Body of pancreas (tissue), 4 donors: ENCODE results near the gene COL19A1.

Experiments used
- POLR2A ChIP-seq, 3 donors: fragments of 450-650 bp; IDR thresholded peaks; one replicate each; pipeline ENCODE4 v1.6.1; 2016; ENCODE audit warnings: antibody characterized with exemption in 3 of 3, mild to moderate bottlenecking in 2 of 3
- TF ChIP-seq, protein P1 (sequence below), 7 experiments: fragments of 450-650 bp in 4 of 7; fragments of 200-600 bp in 3 of 7; sonication (generic) in 3 of 7; IDR thresholded peaks; one replicate each; pipeline ENCODE4 v1.5.1; 2016 to 2019; ENCODE audit warnings: antibody characterized with exemption in 7 of 7

DNA sequence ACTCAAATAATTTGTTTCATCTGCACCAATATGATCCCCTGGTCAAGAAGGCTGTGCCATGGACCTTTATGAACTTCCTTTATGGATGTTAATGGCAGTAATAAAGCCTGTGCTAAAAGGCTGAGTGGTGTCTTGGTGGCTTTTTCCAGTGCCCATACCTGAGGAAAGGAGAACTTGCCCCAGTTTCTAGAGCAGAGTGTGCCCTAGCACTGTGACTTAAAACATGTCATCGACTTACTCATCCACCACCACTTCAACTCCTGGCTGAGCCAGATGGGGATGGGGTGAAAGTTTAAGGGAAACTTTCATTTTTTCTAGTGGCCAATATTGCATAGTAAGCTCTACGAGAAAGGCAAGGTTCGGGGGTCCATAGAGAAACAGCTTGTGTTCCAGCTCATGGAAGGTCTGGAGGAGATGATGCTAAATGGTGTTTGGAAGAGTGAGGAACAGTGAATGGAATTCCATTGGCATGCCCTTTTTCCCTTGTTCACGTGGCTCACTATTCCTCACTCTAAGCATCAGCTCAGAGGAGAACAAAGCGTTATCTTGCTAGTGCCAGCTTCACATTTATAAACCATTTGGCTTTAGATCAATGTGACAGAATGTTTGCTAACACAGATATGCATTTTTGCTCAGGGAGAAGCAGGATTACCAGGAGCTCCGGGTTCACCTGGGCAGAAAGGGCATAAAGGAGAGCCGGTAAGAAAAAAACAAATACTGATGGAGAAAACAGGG, 71.2 kb downstream of the COL19A1 start:
- TF ChIP-seq, protein P1, sequence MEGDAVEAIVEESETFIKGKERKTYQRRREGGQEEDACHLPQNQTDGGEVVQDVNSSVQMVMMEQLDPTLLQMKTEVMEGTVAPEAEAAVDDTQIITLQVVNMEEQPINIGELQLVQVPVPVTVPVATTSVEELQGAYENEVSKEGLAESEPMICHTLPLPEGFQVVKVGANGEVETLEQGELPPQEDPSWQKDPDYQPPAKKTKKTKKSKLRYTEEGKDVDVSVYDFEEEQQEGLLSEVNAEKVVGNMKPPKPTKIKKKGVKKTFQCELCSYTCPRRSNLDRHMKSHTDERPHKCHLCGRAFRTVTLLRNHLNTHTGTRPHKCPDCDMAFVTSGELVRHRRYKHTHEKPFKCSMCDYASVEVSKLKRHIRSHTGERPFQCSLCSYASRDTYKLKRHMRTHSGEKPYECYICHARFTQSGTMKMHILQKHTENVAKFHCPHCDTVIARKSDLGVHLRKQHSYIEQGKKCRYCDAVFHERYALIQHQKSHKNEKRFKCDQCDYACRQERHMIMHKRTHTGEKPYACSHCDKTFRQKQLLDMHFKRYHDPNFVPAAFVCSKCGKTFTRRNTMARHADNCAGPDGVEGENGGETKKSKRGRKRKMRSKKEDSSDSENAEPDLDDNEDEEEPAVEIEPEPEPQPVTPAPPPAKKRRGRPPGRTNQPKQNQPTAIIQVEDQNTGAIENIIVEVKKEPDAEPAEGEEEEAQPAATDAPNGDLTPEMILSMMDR (IDR thresholded peaks at IDR 0.05), result no peak
- no peak for TF ChIP-seq POLR2A (IDR thresholded peaks at IDR 0.05)
